H1 (cell line): ENCODE results near the gene ABHD10. TPM values are rescaled to one million over a fixed set of nuclear protein-coding genes. Genes with fewer than 3 reads are reported as not detected.

Experiments used
- CTCF ChIA-PET: fragments of 300-600 bp; sonication (Branson Sonifier 250); formaldehyde crosslinking; loops from one replicate; lab custom pipeline; 2021; ENCODE audit not compliant: partially characterized antibody; lab: Charles Lee
- POLR2A ChIA-PET: fragments of 300-600 bp; sonication (Branson Sonifier 250); formaldehyde crosslinking; loops from one replicate; lab custom pipeline; 2021; ENCODE audit warnings: inconsistent platforms; ENCODE audit not compliant: partially characterized antibody; lab: Charles Lee
- DNase-seq, 2 experiments: peaks; one replicate each; pipeline versions ENCODE4 v3.0.0 to v3.0.0-alpha.2; 2010 to 2022; ENCODE audit warnings: low spot score in 2 of 2, low read depth in 1 of 2, mixed read lengths in 1 of 2
- FAIRE-seq: peaks from 2 replicates; lab custom pipeline; 2011; peaks lifted over from hg19 to GRCh38; lab: Jason Lieb, UNC
- H2AFZ ChIP-seq: 2 replicates; pipeline ENCODE4 v1.8.1; 2012; ENCODE audit warnings: low read length, inconsistent platforms
- H2AK5ac ChIP-seq: 2 replicates; pipeline ENCODE4 v1.6.1; 2013; ENCODE audit warnings: low read depth, low read length
- H2BK120ac ChIP-seq: replicated peaks from 2 replicates; pipeline ENCODE3; 2013; ENCODE audit warnings: low read depth, low read length, inconsistent platforms
- H2BK12ac ChIP-seq: 2 replicates; pipeline ENCODE4 v1.6.1; 2013; ENCODE audit warnings: low read depth, low read length
- H2BK15ac ChIP-seq: 2 replicates; pipeline ENCODE4 v1.6.1; 2013; ENCODE audit warnings: low read length
- H2BK20ac ChIP-seq: 2 replicates; pipeline ENCODE4 v1.6.1; 2013; ENCODE audit warnings: low read length
- H2BK5ac ChIP-seq: 2 replicates; pipeline ENCODE4 v1.6.1; 2013; ENCODE audit warnings: low read depth, low read length
- H3K14ac ChIP-seq: 2 replicates; pipeline ENCODE4 v1.6.1; 2013; ENCODE audit warnings: inconsistent platforms; ENCODE audit not compliant: insufficient read length
- H3K18ac ChIP-seq: 2 replicates; pipeline ENCODE4 v1.6.1; 2013; ENCODE audit warnings: low read length; ENCODE audit errors: extremely low read depth
- H3K23ac ChIP-seq: 2 replicates; pipeline ENCODE4 v1.6.1; 2013; ENCODE audit warnings: inconsistent platforms; ENCODE audit not compliant: insufficient read length
- H3K23me2 ChIP-seq: 2 replicates; pipeline ENCODE4 v1.6.1; 2013; ENCODE audit warnings: low read depth, low read length
- H3K27ac ChIP-seq: 2 replicates; pipeline ENCODE4 v1.6.1; 2011; ENCODE audit warnings: low read depth, low read length, inconsistent platforms
- H3K27me3 ChIP-seq, 4 experiments: replicated peaks in 1 of 4; 1 replicate in 1 of 4; 2 replicates in 3 of 4; pipeline versions ENCODE4 v1.6.1 to v1.8.1; 2011 to 2013; ENCODE audit warnings: low read length in 3 of 4, mild to moderate bottlenecking in 3 of 4, inconsistent platforms in 2 of 4, mixed read lengths in 2 of 4, moderate library complexity in 1 of 4; ENCODE audit not compliant: control insufficient read depth in 3 of 4, insufficient read depth in 3 of 4; ENCODE audit errors: extremely low read depth in 1 of 4
- H3K36me3 ChIP-seq, 4 experiments: 2 replicates each; pipeline versions ENCODE4 v1.6.1 to v1.8.1; 2011 to 2013; ENCODE audit warnings: mild to moderate bottlenecking in 4 of 4, low read length in 3 of 4, moderate library complexity in 2 of 4, control low read depth in 1 of 4, inconsistent platforms in 1 of 4; ENCODE audit not compliant: insufficient read depth in 4 of 4, control insufficient read depth in 2 of 4
- H3K4ac ChIP-seq: replicated peaks from 2 replicates; pipeline ENCODE3; 2013; ENCODE audit warnings: low read length, low read depth, mixed read lengths, inconsistent platforms; ENCODE audit not compliant: insufficient read length
- H3K4me1 ChIP-seq, 4 experiments: replicated peaks in 1 of 4; 1 replicate in 1 of 4; 2 replicates in 3 of 4; pipeline versions ENCODE4 v1.6.1 to v1.8.1; 2011 to 2013; ENCODE audit warnings: low read length in 3 of 4, inconsistent platforms in 2 of 4, mixed read lengths in 1 of 4; ENCODE audit not compliant: insufficient read depth in 4 of 4, control insufficient read depth in 3 of 4
- H3K4me2 ChIP-seq, 2 experiments: 2 replicates each; pipeline versions ENCODE4 v1.6.1 to v1.8.1; 2011 to 2013; ENCODE audit warnings: low read depth in 2 of 2, low read length in 2 of 2, control low read depth in 1 of 2, inconsistent platforms in 1 of 2, mild to moderate bottlenecking in 1 of 2; ENCODE audit not compliant: insufficient read depth in 1 of 2
- H3K4me3 ChIP-seq, 4 experiments: fragments of 200-600, 300-600 bp in 1 of 4; sonication (generic), shearing (Covaris generic), sonication (Bioruptor Twin) in 1 of 4; 2 replicates each; pipeline versions ENCODE4 v1.5.1 to v1.8.1; 2011 to 2016; ENCODE audit warnings: low read length in 4 of 4, low read depth in 3 of 4, control low read depth in 2 of 4, inconsistent platforms in 2 of 4, mild to moderate bottlenecking in 2 of 4, mixed read lengths in 1 of 4, moderate library complexity in 1 of 4; ENCODE audit not compliant: insufficient read depth in 2 of 4; ENCODE audit errors: extremely low read depth in 1 of 4
- H3K56ac ChIP-seq: replicated peaks from 2 replicates; pipeline ENCODE3; 2013; ENCODE audit warnings: low read depth, mild to moderate bottlenecking, mixed read lengths, low read length, inconsistent platforms; ENCODE audit not compliant: insufficient read length
- H3K79me1 ChIP-seq: 2 replicates; pipeline ENCODE4 v1.6.1; 2013; ENCODE audit warnings: low read depth, low read length, control low read depth
- H3K79me2 ChIP-seq, 2 experiments: 2 replicates each; pipeline versions ENCODE4 v1.6.1 to v1.8.1; 2012 to 2013; ENCODE audit warnings: low read length in 2 of 2, mild to moderate bottlenecking in 2 of 2, inconsistent platforms in 1 of 2; ENCODE audit not compliant: insufficient read depth in 2 of 2, control insufficient read depth in 1 of 2
- H3K9ac ChIP-seq, 4 experiments: replicated peaks in 1 of 4; 1 replicate in 1 of 4; 2 replicates in 3 of 4; pipeline versions ENCODE4 v1.6.1 to v1.8.1; 2011 to 2013; ENCODE audit warnings: low read depth in 3 of 4, low read length in 3 of 4, control low read depth in 2 of 4, mild to moderate bottlenecking in 2 of 4, moderate library complexity in 2 of 4, inconsistent platforms in 1 of 4; ENCODE audit errors: extremely low read depth in 1 of 4
- H3K9me3 ChIP-seq, 2 experiments: 2 replicates each; pipeline versions ENCODE4 v1.6.1 to v1.8.1; 2012 to 2013; ENCODE audit warnings: mild to moderate bottlenecking in 2 of 2, moderate library complexity in 2 of 2, control low read depth in 1 of 2, inconsistent platforms in 1 of 2, low read depth in 1 of 2, low read length in 1 of 2, mixed read lengths in 1 of 2; ENCODE audit not compliant: insufficient read depth in 2 of 2
- H4K20me1 ChIP-seq, 2 experiments: replicated peaks in 1 of 2; 2 replicates each; pipeline versions ENCODE3 to v1.8.1; 2011 to 2013; ENCODE audit warnings: inconsistent platforms in 2 of 2, low read length in 2 of 2, mild to moderate bottlenecking in 1 of 2; ENCODE audit not compliant: insufficient read depth in 2 of 2, control insufficient read depth in 1 of 2
- H4K5ac ChIP-seq: 2 replicates; pipeline ENCODE4 v1.6.1; 2013; ENCODE audit warnings: low read length, low read depth, mixed read lengths, inconsistent platforms; ENCODE audit not compliant: insufficient read length
- H4K8ac ChIP-seq: 2 replicates; pipeline ENCODE4 v1.8.0; 2013; ENCODE audit warnings: mild to moderate bottlenecking, moderate library complexity, low read length, inconsistent platforms; ENCODE audit not compliant: insufficient read depth; ENCODE audit errors: extremely low read depth
- H4K91ac ChIP-seq: replicated peaks from 2 replicates; pipeline ENCODE3; 2013; ENCODE audit warnings: low read length, mixed read lengths, inconsistent platforms; ENCODE audit not compliant: insufficient read length
- EGR1 ChIP-seq: IDR thresholded peaks from 2 replicates; pipeline ENCODE4 v1.6.1; 2011; ENCODE audit warnings: low read depth, low read length, borderline replicate concordance
- SUZ12 ChIP-seq: fragments of 200-600 bp; sonication (generic); IDR thresholded peaks from 2 replicates; pipeline ENCODE4 v1.6.1; 2012; ENCODE audit warnings: mild to moderate bottlenecking, inconsistent platforms, low read length, moderate library complexity, mixed read lengths
- WGBS, 2 experiments: shearing (Covaris generic) in 1 of 2; methylation state at CpG; one replicate each; pipeline versions ENCODE4 v1.1.6 to v1.1.7; 2013 to 2015; ENCODE audit warnings: low lambda C conversion rate in 2 of 2, mixed read lengths in 2 of 2, inconsistent platforms in 1 of 2, low coverage in 1 of 2, missing lambda C conversion rate in 1 of 2; ENCODE audit not compliant: insufficient replicate concordance in 2 of 2, insufficient coverage in 1 of 2, insufficient read length in 1 of 2; ENCODE audit errors: extremely low coverage in 1 of 2, missing lambda C conversion rate in 1 of 2; 5-methylcytosine and 5-hydroxymethylcytosine counted together
- polyA plus RNA-seq, 7 experiments: library from polyadenylated mRNA; depleted of rRNA in 3 of 7; stranded (reverse) in 5 of 7; unstranded in 2 of 7; fragments of >200 nt in 5 of 7; fragments of 200-250 nt in 2 of 7; gene quantifications; 1 replicate in 5 of 7; 2 replicates in 1 of 7; 4 replicates in 1 of 7; pipeline versions ENCODE4 v1.2.1 to v1.2.3, GENCODE V29; 2011 to 2013; ENCODE audit warnings: missing spikeins in 2 of 7, mixed read lengths in 2 of 7
- total RNA-seq: library from RNA; stranded (reverse); fragmentation: NEBNext Ultra II Directional; extraction: Animal tissue kit (Norgen Biotek cat#: 25700); gene quantifications from 2 replicates; pipeline ENCODE4 v1.2.1, GENCODE V29; 2021
- TF ChIP-seq, protein P1 (sequence below): IDR thresholded peaks from 2 replicates; pipeline ENCODE4 v1.6.1; 2012; ENCODE audit warnings: inconsistent platforms

The ABHD10 gene
- total and polyA plus RNA-seq, 2 of the 8 experiments (the other 6 are each of a cell fraction or from before 2014, with no cell fraction given), result 10.9 to 24.6 TPM

GRCh38 chr3:111986800-111987199 lies 8.0 kb downstream of the ABHD10 start:
- Histone ChIP-seq H3K56ac (no peak overlapping the region), H3K9me3 (no peaks in the 10 kb centered on the region), H4K20me1 (peaks cover 0 to 2% of the 10 kb centered on the region in 2 experiments), H2AFZ (no peak overlapping the region), H2BK120ac (no peak overlapping the region), H3K4me3 (no peak overlapping the region), H4K5ac (no peak overlapping the region), H3K4ac (no peak overlapping the region), H2BK15ac (no peak overlapping the region), H3K23me2 (no peaks in the 10 kb centered on the region), H3K14ac (no peak overlapping the region), H4K8ac (no peak overlapping the region), H3K27me3 (no peaks in the 10 kb centered on the region), H3K18ac (no peak overlapping the region), H3K36me3 (peaks cover 0 to 16% (median 7%) of the 10 kb centered on the region in 4 experiments; a peak in 5 of 8 replicates), H3K9ac (no peak overlapping the region), H3K79me2 (no peaks in the 10 kb centered on the region), H3K4me1 (no peaks in the 10 kb centered on the region), H3K23ac (no peak overlapping the region), H3K79me1 (no peaks in the 10 kb centered on the region), H2AK5ac (no peak overlapping the region), H3K4me2 (no peak overlapping the region), H2BK5ac (no peak overlapping the region), H3K27ac (no peak overlapping the region), H2BK20ac (no peak overlapping the region), H4K91ac (no peak overlapping the region), H2BK12ac (no peak overlapping the region)
- no peak for FAIRE-seq
- POLR2A ChIA-PET, result interaction anchor here (1.7 kb wide), 1 partner anchor 8 kb away, joined by 4 read pairs; no protein-coding TSS in a partner anchor
- no peak for TF ChIP-seq EGR1
- TF ChIP-seq SUZ12, result no peak
- TF ChIP-seq, protein P1, sequence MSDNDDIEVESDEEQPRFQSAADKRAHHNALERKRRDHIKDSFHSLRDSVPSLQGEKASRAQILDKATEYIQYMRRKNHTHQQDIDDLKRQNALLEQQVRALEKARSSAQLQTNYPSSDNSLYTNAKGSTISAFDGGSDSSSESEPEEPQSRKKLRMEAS, result no peak
- CTCF ChIA-PET, result interaction anchor here (1.2 to 21.3 kb wide), 5 partner anchors 9 to 269 kb away, joined by 3 to 384 read pairs (median 7); partner anchors contain the start of gene TAGLN3
- 85% methylated on average over 3 of the region's 3 CpGs; no CpG with 5 or more reads in 1 of the 2 experiments for WGBS, 2 experiments
- DNase-seq, result no peak
